H1 (cell line): ENCODE results near the gene CPHXL. TPM values are rescaled to one million over a fixed set of nuclear protein-coding genes. Genes with fewer than 3 reads are reported as not detected.

Experiments used
- CTCF ChIA-PET: fragments of 300-600 bp; sonication (Branson Sonifier 250); formaldehyde crosslinking; loops from one replicate; lab custom pipeline; 2021; ENCODE audit not compliant: partially characterized antibody; lab: Charles Lee
- POLR2A ChIA-PET: fragments of 300-600 bp; sonication (Branson Sonifier 250); formaldehyde crosslinking; loops from one replicate; lab custom pipeline; 2021; ENCODE audit warnings: inconsistent platforms; ENCODE audit not compliant: partially characterized antibody; lab: Charles Lee
- DNase-seq, 2 experiments: peaks; one replicate each; pipeline versions ENCODE4 v3.0.0 to v3.0.0-alpha.2; 2010 to 2022; ENCODE audit warnings: low spot score in 2 of 2, low read depth in 1 of 2, mixed read lengths in 1 of 2
- FAIRE-seq: peaks from 2 replicates; lab custom pipeline; 2011; peaks lifted over from hg19 to GRCh38; lab: Jason Lieb, UNC
- H2AFZ ChIP-seq: 2 replicates; pipeline ENCODE4 v1.8.1; 2012; ENCODE audit warnings: low read length, inconsistent platforms
- H2AK5ac ChIP-seq: 2 replicates; pipeline ENCODE4 v1.6.1; 2013; ENCODE audit warnings: low read depth, low read length
- H2BK120ac ChIP-seq: replicated peaks from 2 replicates; pipeline ENCODE3; 2013; ENCODE audit warnings: low read depth, low read length, inconsistent platforms
- H2BK12ac ChIP-seq: 2 replicates; pipeline ENCODE4 v1.6.1; 2013; ENCODE audit warnings: low read depth, low read length
- H2BK15ac ChIP-seq: 2 replicates; pipeline ENCODE4 v1.6.1; 2013; ENCODE audit warnings: low read length
- H2BK20ac ChIP-seq: 2 replicates; pipeline ENCODE4 v1.6.1; 2013; ENCODE audit warnings: low read length
- H2BK5ac ChIP-seq: 2 replicates; pipeline ENCODE4 v1.6.1; 2013; ENCODE audit warnings: low read depth, low read length
- H3K14ac ChIP-seq: 2 replicates; pipeline ENCODE4 v1.6.1; 2013; ENCODE audit warnings: inconsistent platforms; ENCODE audit not compliant: insufficient read length
- H3K18ac ChIP-seq: 2 replicates; pipeline ENCODE4 v1.6.1; 2013; ENCODE audit warnings: low read length; ENCODE audit errors: extremely low read depth
- H3K23ac ChIP-seq: 2 replicates; pipeline ENCODE4 v1.6.1; 2013; ENCODE audit warnings: inconsistent platforms; ENCODE audit not compliant: insufficient read length
- H3K23me2 ChIP-seq: 2 replicates; pipeline ENCODE4 v1.6.1; 2013; ENCODE audit warnings: low read depth, low read length
- H3K27ac ChIP-seq: 2 replicates; pipeline ENCODE4 v1.6.1; 2011; ENCODE audit warnings: low read depth, low read length, inconsistent platforms
- H3K27me3 ChIP-seq, 4 experiments: replicated peaks in 1 of 4; 1 replicate in 1 of 4; 2 replicates in 3 of 4; pipeline versions ENCODE4 v1.6.1 to v1.8.1; 2011 to 2013; ENCODE audit warnings: low read length in 3 of 4, mild to moderate bottlenecking in 3 of 4, inconsistent platforms in 2 of 4, mixed read lengths in 2 of 4, moderate library complexity in 1 of 4; ENCODE audit not compliant: control insufficient read depth in 3 of 4, insufficient read depth in 3 of 4; ENCODE audit errors: extremely low read depth in 1 of 4
- H3K36me3 ChIP-seq, 4 experiments: 2 replicates each; pipeline versions ENCODE4 v1.6.1 to v1.8.1; 2011 to 2013; ENCODE audit warnings: mild to moderate bottlenecking in 4 of 4, low read length in 3 of 4, moderate library complexity in 2 of 4, control low read depth in 1 of 4, inconsistent platforms in 1 of 4; ENCODE audit not compliant: insufficient read depth in 4 of 4, control insufficient read depth in 2 of 4
- H3K4ac ChIP-seq: replicated peaks from 2 replicates; pipeline ENCODE3; 2013; ENCODE audit warnings: low read length, low read depth, mixed read lengths, inconsistent platforms; ENCODE audit not compliant: insufficient read length
- H3K4me1 ChIP-seq, 4 experiments: replicated peaks in 1 of 4; 1 replicate in 1 of 4; 2 replicates in 3 of 4; pipeline versions ENCODE4 v1.6.1 to v1.8.1; 2011 to 2013; ENCODE audit warnings: low read length in 3 of 4, inconsistent platforms in 2 of 4, mixed read lengths in 1 of 4; ENCODE audit not compliant: insufficient read depth in 4 of 4, control insufficient read depth in 3 of 4
- H3K4me2 ChIP-seq, 2 experiments: 2 replicates each; pipeline versions ENCODE4 v1.6.1 to v1.8.1; 2011 to 2013; ENCODE audit warnings: low read depth in 2 of 2, low read length in 2 of 2, control low read depth in 1 of 2, inconsistent platforms in 1 of 2, mild to moderate bottlenecking in 1 of 2; ENCODE audit not compliant: insufficient read depth in 1 of 2
- H3K4me3 ChIP-seq, 4 experiments: fragments of 200-600, 300-600 bp in 1 of 4; sonication (generic), shearing (Covaris generic), sonication (Bioruptor Twin) in 1 of 4; 2 replicates each; pipeline versions ENCODE4 v1.5.1 to v1.8.1; 2011 to 2016; ENCODE audit warnings: low read length in 4 of 4, low read depth in 3 of 4, control low read depth in 2 of 4, inconsistent platforms in 2 of 4, mild to moderate bottlenecking in 2 of 4, mixed read lengths in 1 of 4, moderate library complexity in 1 of 4; ENCODE audit not compliant: insufficient read depth in 2 of 4; ENCODE audit errors: extremely low read depth in 1 of 4
- H3K56ac ChIP-seq: replicated peaks from 2 replicates; pipeline ENCODE3; 2013; ENCODE audit warnings: low read depth, mild to moderate bottlenecking, mixed read lengths, low read length, inconsistent platforms; ENCODE audit not compliant: insufficient read length
- H3K79me1 ChIP-seq: 2 replicates; pipeline ENCODE4 v1.6.1; 2013; ENCODE audit warnings: low read depth, low read length, control low read depth
- H3K79me2 ChIP-seq, 2 experiments: 2 replicates each; pipeline versions ENCODE4 v1.6.1 to v1.8.1; 2012 to 2013; ENCODE audit warnings: low read length in 2 of 2, mild to moderate bottlenecking in 2 of 2, inconsistent platforms in 1 of 2; ENCODE audit not compliant: insufficient read depth in 2 of 2, control insufficient read depth in 1 of 2
- H3K9ac ChIP-seq, 4 experiments: replicated peaks in 1 of 4; 1 replicate in 1 of 4; 2 replicates in 3 of 4; pipeline versions ENCODE4 v1.6.1 to v1.8.1; 2011 to 2013; ENCODE audit warnings: low read depth in 3 of 4, low read length in 3 of 4, control low read depth in 2 of 4, mild to moderate bottlenecking in 2 of 4, moderate library complexity in 2 of 4, inconsistent platforms in 1 of 4; ENCODE audit errors: extremely low read depth in 1 of 4
- H3K9me3 ChIP-seq, 2 experiments: 2 replicates each; pipeline versions ENCODE4 v1.6.1 to v1.8.1; 2012 to 2013; ENCODE audit warnings: mild to moderate bottlenecking in 2 of 2, moderate library complexity in 2 of 2, control low read depth in 1 of 2, inconsistent platforms in 1 of 2, low read depth in 1 of 2, low read length in 1 of 2, mixed read lengths in 1 of 2; ENCODE audit not compliant: insufficient read depth in 2 of 2
- H4K20me1 ChIP-seq, 2 experiments: replicated peaks in 1 of 2; 2 replicates each; pipeline versions ENCODE3 to v1.8.1; 2011 to 2013; ENCODE audit warnings: inconsistent platforms in 2 of 2, low read length in 2 of 2, mild to moderate bottlenecking in 1 of 2; ENCODE audit not compliant: insufficient read depth in 2 of 2, control insufficient read depth in 1 of 2
- H4K5ac ChIP-seq: 2 replicates; pipeline ENCODE4 v1.6.1; 2013; ENCODE audit warnings: low read length, low read depth, mixed read lengths, inconsistent platforms; ENCODE audit not compliant: insufficient read length
- H4K8ac ChIP-seq: 2 replicates; pipeline ENCODE4 v1.8.0; 2013; ENCODE audit warnings: mild to moderate bottlenecking, moderate library complexity, low read length, inconsistent platforms; ENCODE audit not compliant: insufficient read depth; ENCODE audit errors: extremely low read depth
- H4K91ac ChIP-seq: replicated peaks from 2 replicates; pipeline ENCODE3; 2013; ENCODE audit warnings: low read length, mixed read lengths, inconsistent platforms; ENCODE audit not compliant: insufficient read length
- EZH2 ChIP-seq: fragments of 200-600 bp; sonication (generic); IDR thresholded peaks from 2 replicates; pipeline ENCODE4 v1.7.1; 2012; ENCODE audit warnings: low read depth, mild to moderate bottlenecking, moderate library complexity, low read length, inconsistent platforms; ENCODE audit not compliant: severe bottlenecking
- HDAC2 ChIP-seq, 2 experiments: fragments of 300-600 bp in 1 of 2; sonication (generic) in 1 of 2; IDR thresholded peaks; 2 replicates each; pipeline ENCODE4 v1.6.1; 2011 to 2012; ENCODE audit warnings: low read depth in 2 of 2, low read length in 2 of 2, mild to moderate bottlenecking in 2 of 2, moderate library complexity in 2 of 2, borderline replicate concordance in 1 of 2, inconsistent platforms in 1 of 2
- TCF12 ChIP-seq: IDR thresholded peaks from 2 replicates; pipeline ENCODE4 v1.6.1; 2011; ENCODE audit warnings: low read depth, mild to moderate bottlenecking, low read length
- WGBS, 2 experiments: shearing (Covaris generic) in 1 of 2; methylation state at CpG; one replicate each; pipeline versions ENCODE4 v1.1.6 to v1.1.7; 2013 to 2015; ENCODE audit warnings: low lambda C conversion rate in 2 of 2, mixed read lengths in 2 of 2, inconsistent platforms in 1 of 2, low coverage in 1 of 2, missing lambda C conversion rate in 1 of 2; ENCODE audit not compliant: insufficient replicate concordance in 2 of 2, insufficient coverage in 1 of 2, insufficient read length in 1 of 2; ENCODE audit errors: extremely low coverage in 1 of 2, missing lambda C conversion rate in 1 of 2; 5-methylcytosine and 5-hydroxymethylcytosine counted together
- polyA plus RNA-seq, 7 experiments: library from polyadenylated mRNA; depleted of rRNA in 3 of 7; stranded (reverse) in 5 of 7; unstranded in 2 of 7; fragments of >200 nt in 5 of 7; fragments of 200-250 nt in 2 of 7; gene quantifications; 1 replicate in 5 of 7; 2 replicates in 1 of 7; 4 replicates in 1 of 7; pipeline versions ENCODE4 v1.2.1 to v1.2.3, GENCODE V29; 2011 to 2013; ENCODE audit warnings: missing spikeins in 2 of 7, mixed read lengths in 2 of 7
- total RNA-seq: library from RNA; stranded (reverse); fragmentation: NEBNext Ultra II Directional; extraction: Animal tissue kit (Norgen Biotek cat#: 25700); gene quantifications from 2 replicates; pipeline ENCODE4 v1.2.1, GENCODE V29; 2021

CPHXL gene
- total and polyA plus RNA-seq, 2 of the 8 experiments (the other 6 are each of a cell fraction or from before 2014, with no cell fraction given), result not detected

GRCh38 chr16:75697571-75697970 is 28.7 kb downstream of the CPHXL start:
- CTCF ChIA-PET, result no interaction called here
- Histone ChIP-seq H3K23ac (no peak overlapping the region), H2BK120ac (no peak overlapping the region), H4K20me1 (no peaks in the 10 kb centered on the region), H3K4ac (no peak overlapping the region), H3K4me3 (no peak overlapping the region), H3K79me1 (no peaks in the 10 kb centered on the region), H4K91ac (no peak overlapping the region), H3K4me2 (no peak overlapping the region), H3K79me2 (no peaks in the 10 kb centered on the region), H3K36me3 (no peaks in the 10 kb centered on the region), H3K27me3 (no peaks in the 10 kb centered on the region), H3K56ac (no peak overlapping the region), H4K8ac (no peak overlapping the region)
- WGBS, 2 experiments, result 83% methylated on average over 5 of the region's 5 CpGs; no CpG with 5 or more reads in 1 of the 2 experiments
- POLR2A ChIA-PET, result no interaction called here
- FAIRE-seq (no peak), DNase-seq (no peak)
- no peak for TF ChIP-seq EZH2
- no peak for TF ChIP-seq HDAC2 (IDR thresholded peaks at IDR 0.05; ENCODE audit: borderline replicate concordance in 1 of 2, low read depth in 2 of 2, low read length in 2 of 2)
- no peak for TF ChIP-seq TCF12
- TF ChIP-seq, all 59 proteins: peak for 0
- no peak overlapping the region for H2AFZ ChIP-seq
- no peaks in the 10 kb centered on the region for H3K23me2 ChIP-seq
- H3K27ac ChIP-seq, result no peak overlapping the region
- no peaks in the 10 kb centered on the region for H3K9me3 ChIP-seq
- H3K4me1 ChIP-seq, result no peaks in the 10 kb centered on the region; a peak in 1 of 7 replicates
- no peak overlapping the region for H3K18ac ChIP-seq
- no peak overlapping the region for H2BK5ac ChIP-seq
- no peak overlapping the region for H4K5ac ChIP-seq
- H2BK15ac ChIP-seq, result no peak overlapping the region
- H3K14ac ChIP-seq, result no peak overlapping the region
- H2BK12ac ChIP-seq, result no peak overlapping the region
- no peak overlapping the region for H2BK20ac ChIP-seq
- H2AK5ac ChIP-seq, result no peak overlapping the region
- no peak overlapping the region for H3K9ac ChIP-seq
